Endothelial cell of umbilical vein (primary cell): Measurements from ENCODE around the gene SEMA4D. TPM values are rescaled to one million over a fixed set of nuclear protein-coding genes. Genes with fewer than 3 reads are reported as not detected.

Experiments
- BruUV-seq: library from RNA; stranded (reverse); fragments of 400-500 nt; replicated peaks from 2 replicates; lab custom pipeline; 2021; lab: Mats Ljungman, UMichigan
- CTCF ChIA-PET: fragments of 300-600, 350-600 bp; sonication (Branson Sonifier 250); formaldehyde crosslinking; loops from one replicate; lab custom pipeline; 2021; ENCODE audit warnings: antibody characterized with exemption, inconsistent platforms; lab: Charles Lee
- POLR2A ChIA-PET: fragments of 300-600, 350-600 bp; sonication (Branson Sonifier 250); formaldehyde crosslinking; loops from one replicate; lab custom pipeline; 2021; ENCODE audit warnings: antibody characterized with exemption, inconsistent platforms; lab: Charles Lee
- DNase-seq: peaks from one replicate; pipeline ENCODE4 v3.0.0-alpha.2; 2011; ENCODE audit warnings: low read depth, low spot score
- FAIRE-seq: peaks from 2 replicates; lab custom pipeline; 2011; peaks lifted over from hg19 to GRCh38; lab: Jason Lieb, UNC
- H2AFZ ChIP-seq: 2 replicates; pipeline ENCODE4 v1.6.0; 2012; ENCODE audit warnings: low read depth, low read length, control low read depth, inconsistent platforms
- H3K27ac ChIP-seq: 2 replicates; pipeline ENCODE4 v1.5.1; 2011; ENCODE audit warnings: low read depth, mild to moderate bottlenecking, control low read depth, low read length, moderate library complexity; ENCODE audit not compliant: insufficient read depth
- H3K27me3 ChIP-seq, 2 experiments: 2 replicates each; pipeline versions ENCODE4 v1.6.0 to v1.6.1; 2011; ENCODE audit warnings: low read length in 2 of 2, mixed read lengths in 1 of 2; ENCODE audit not compliant: control insufficient read depth in 2 of 2, insufficient read depth in 2 of 2
- H3K36me3 ChIP-seq, 2 experiments: 2 replicates in 1 of 2; 3 replicates in 1 of 2; pipeline ENCODE4 v1.5.1; 2011; ENCODE audit warnings: low read length in 2 of 2, mild to moderate bottlenecking in 1 of 2, moderate library complexity in 1 of 2; ENCODE audit not compliant: control insufficient read depth in 2 of 2, insufficient read depth in 2 of 2; ENCODE audit errors: extremely low read depth in 1 of 2
- H3K4me1 ChIP-seq: 3 replicates; pipeline ENCODE4 v1.5.1; 2011; ENCODE audit warnings: mild to moderate bottlenecking, low read length; ENCODE audit not compliant: control insufficient read depth, insufficient read depth; ENCODE audit errors: extremely low read depth
- H3K4me2 ChIP-seq: 2 replicates; pipeline ENCODE4 v1.6.1; 2011; ENCODE audit warnings: low read length, control low read depth, mixed read lengths; ENCODE audit not compliant: insufficient read depth
- H3K4me3 ChIP-seq, 3 experiments: fragments of 200-600 bp in 1 of 3; sonication (generic), shearing (Covaris generic) in 1 of 3; replicated peaks in 1 of 3; 2 replicates each; pipeline ENCODE4 v1.5.1; 2011 to 2016; ENCODE audit warnings: control low read depth in 3 of 3, low read length in 3 of 3, mild to moderate bottlenecking in 2 of 3, inconsistent platforms in 1 of 3, low read depth in 1 of 3, moderate library complexity in 1 of 3; ENCODE audit not compliant: insufficient read depth in 1 of 3
- H3K79me2 ChIP-seq: 2 replicates; pipeline ENCODE4 v1.6.0; 2012; ENCODE audit warnings: low read length, inconsistent platforms; ENCODE audit not compliant: control insufficient read depth, insufficient read depth
- H3K9ac ChIP-seq: replicated peaks from 2 replicates; pipeline ENCODE3; 2011; ENCODE audit warnings: low read length, control low read depth; ENCODE audit not compliant: insufficient read depth; ENCODE audit errors: extremely low read depth
- H3K9me1 ChIP-seq: replicated peaks from 3 replicates; pipeline ENCODE4 v1.6.0; 2011; ENCODE audit warnings: mild to moderate bottlenecking, low read length; ENCODE audit not compliant: control insufficient read depth, insufficient read depth; ENCODE audit errors: extremely low read depth
- H3K9me3 ChIP-seq: replicated peaks from 2 replicates; pipeline ENCODE4 v1.5.1; 2012; ENCODE audit warnings: low read length, inconsistent platforms; ENCODE audit not compliant: control insufficient read depth, insufficient read depth
- H4K20me1 ChIP-seq: replicated peaks from 2 replicates; pipeline ENCODE3; 2011; ENCODE audit warnings: mild to moderate bottlenecking, low read length; ENCODE audit not compliant: control insufficient read depth, insufficient read depth; ENCODE audit errors: extremely low read depth
- EZH2 ChIP-seq: IDR thresholded peaks from 2 replicates; pipeline ENCODE4 v1.6.1; 2012; ENCODE audit warnings: borderline replicate concordance, low read depth, mild to moderate bottlenecking, moderate library complexity, low read length, inconsistent platforms; ENCODE audit not compliant: severe bottlenecking
- FOS ChIP-seq: IDR thresholded peaks from 2 replicates; pipeline ENCODE4 v1.6.1; 2011; ENCODE audit warnings: mild to moderate bottlenecking, low read length, moderate library complexity, borderline replicate concordance; ENCODE audit not compliant: insufficient read depth
- GATA2 ChIP-seq: IDR thresholded peaks from 2 replicates; pipeline ENCODE4 v1.7.0; 2011; ENCODE audit warnings: low read depth, mild to moderate bottlenecking, moderate library complexity, mixed read lengths, low read length; ENCODE audit not compliant: insufficient read length, insufficient read depth
- JUN ChIP-seq: IDR thresholded peaks from 2 replicates; pipeline ENCODE4 v1.6.1; 2011; ENCODE audit warnings: borderline replicate concordance, low read depth; ENCODE audit not compliant: insufficient read length, insufficient read depth
- MYC ChIP-seq: IDR thresholded peaks from one replicate; pipeline ENCODE4 v1.6.1; 2011; ENCODE audit warnings: mild to moderate bottlenecking, low read depth, low read length
- POLR2A ChIP-seq: IDR thresholded peaks from 2 replicates; pipeline ENCODE4 v1.6.1; 2012; ENCODE audit warnings: low read depth, mild to moderate bottlenecking, control low read depth, low read length
- POLR2AphosphoS5 ChIP-seq: IDR thresholded peaks from 2 replicates; pipeline ENCODE4 v1.6.1; 2012; ENCODE audit warnings: low read depth, mild to moderate bottlenecking, control low read depth, low read length, moderate library complexity; ENCODE audit not compliant: insufficient read depth
- dilution Hi-C: fragments of 300-500 bp; cut with MboI; formaldehyde crosslinking; loops from one replicate; pipeline ENCODE4 v1.15.0; 2019; ENCODE audit warnings: low sequenced_read_pairs; ENCODE audit not compliant: extremely low pct_ligation_motif_present
- intact Hi-C: fragments of 100-400 bp; cut with micrococcal nuclease; formaldehyde crosslinking; loops from one replicate; pipeline ENCODE4 v1.10.0; 2022
- polyA plus RNA-seq, 4 experiments: library from polyadenylated mRNA; depleted of rRNA in 3 of 4; stranded (reverse) in 3 of 4; unstranded in 1 of 4; fragments of >200 nt; gene quantifications; 2 replicates each; pipeline versions ENCODE4 v1.2.1 to v1.2.3, GENCODE V29; 2011 to 2012; ENCODE audit warnings: missing spikeins in 1 of 4
- total RNA-seq: library from RNA; stranded (reverse); gene quantifications from 2 replicates; pipeline ENCODE4 v1.2.3, GENCODE V29; 2021
- TF ChIP-seq, protein P1 (sequence below): IDR thresholded peaks from 2 replicates; pipeline ENCODE4 v1.6.1; 2011; ENCODE audit not compliant: insufficient read depth, insufficient read length
- TF ChIP-seq, protein P2 (sequence below), 2 donors: IDR thresholded peaks; 1 replicate in 1 of 2; 2 replicates in 1 of 2; pipeline ENCODE4 v1.5.1; 2011; ENCODE audit warnings: low read length in 2 of 2, mild to moderate bottlenecking in 2 of 2, moderate library complexity in 2 of 2, control low read depth in 1 of 2, inconsistent platforms in 1 of 2, low read depth in 1 of 2; ENCODE audit not compliant: insufficient read depth in 1 of 2; ENCODE audit errors: extremely low read depth in 1 of 2

The SEMA4D gene
- total and polyA plus RNA-seq, 2 donors (not counting 3 experiments of a cell fraction or from before 2014, with no cell fraction given), result 3.9 to 15.7 TPM

DNA sequence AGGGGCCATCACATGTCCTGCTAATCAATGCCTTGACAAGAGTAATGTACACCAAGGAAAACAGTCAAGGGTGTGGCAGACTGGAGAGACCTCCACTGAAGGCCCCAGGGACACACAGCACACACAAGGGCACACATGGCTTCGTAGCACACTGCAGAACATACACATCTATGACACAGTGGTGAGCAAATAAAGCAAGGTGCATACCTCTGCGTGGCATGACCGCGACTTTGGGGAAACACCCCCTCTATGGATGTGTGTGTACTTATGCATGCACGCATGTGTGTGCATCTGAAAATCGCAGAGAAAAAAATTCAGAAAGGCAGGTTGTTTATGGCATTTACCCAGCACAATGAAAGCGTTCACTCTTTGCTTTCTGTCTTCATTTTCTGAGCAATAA, 20.5 kb downstream of the SEMA4D start:
- intact Hi-C loops, result loop anchor here (1.0 to 10.0 kb wide), 4 partner anchors 21 to 293 kb away; partner anchors contain the start of genes SECISBP2 and SEMA4D

More for the DNA sequence above, 20.5 kb downstream of the SEMA4D start:
- H3K4me1 ChIP-seq, result peaks cover 25% of the 10 kb centered on the region
- ChIA-PET POLR2A (no interaction called here), CTCF (interaction anchor here (1.0 to 1.1 kb wide), 4 partner anchors 11 to 73 kb away, joined by 3 to 6 read pairs (median 4); no protein-coding TSS in a partner anchor)
- H3K4me2 ChIP-seq, result peak overlapping the region; percentile 70
- H4K20me1 ChIP-seq, result no peaks in the 10 kb centered on the region
- no peak for FAIRE-seq
- H3K9me3 ChIP-seq, result no peaks in the 10 kb centered on the region
- dilution Hi-C loops, result no loop called here
- H3K27ac ChIP-seq, result peak overlapping the region; percentile 74
- no peak for DNase-seq
- H3K36me3 ChIP-seq, result no peaks in the 10 kb centered on the region
- H3K9me1 ChIP-seq, result no peaks in the 10 kb centered on the region
- TF ChIP-seq EZH2, result no peak
- no peak for TF ChIP-seq JUN
- TF ChIP-seq GATA2, result no peak
- TF ChIP-seq POLR2AphosphoS5, result no peak
- no peak for TF ChIP-seq FOS
- TF ChIP-seq, protein P1, sequence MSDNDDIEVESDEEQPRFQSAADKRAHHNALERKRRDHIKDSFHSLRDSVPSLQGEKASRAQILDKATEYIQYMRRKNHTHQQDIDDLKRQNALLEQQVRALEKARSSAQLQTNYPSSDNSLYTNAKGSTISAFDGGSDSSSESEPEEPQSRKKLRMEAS, result no peak
- TF ChIP-seq MYC, result no peak
- TF ChIP-seq, protein P2, sequence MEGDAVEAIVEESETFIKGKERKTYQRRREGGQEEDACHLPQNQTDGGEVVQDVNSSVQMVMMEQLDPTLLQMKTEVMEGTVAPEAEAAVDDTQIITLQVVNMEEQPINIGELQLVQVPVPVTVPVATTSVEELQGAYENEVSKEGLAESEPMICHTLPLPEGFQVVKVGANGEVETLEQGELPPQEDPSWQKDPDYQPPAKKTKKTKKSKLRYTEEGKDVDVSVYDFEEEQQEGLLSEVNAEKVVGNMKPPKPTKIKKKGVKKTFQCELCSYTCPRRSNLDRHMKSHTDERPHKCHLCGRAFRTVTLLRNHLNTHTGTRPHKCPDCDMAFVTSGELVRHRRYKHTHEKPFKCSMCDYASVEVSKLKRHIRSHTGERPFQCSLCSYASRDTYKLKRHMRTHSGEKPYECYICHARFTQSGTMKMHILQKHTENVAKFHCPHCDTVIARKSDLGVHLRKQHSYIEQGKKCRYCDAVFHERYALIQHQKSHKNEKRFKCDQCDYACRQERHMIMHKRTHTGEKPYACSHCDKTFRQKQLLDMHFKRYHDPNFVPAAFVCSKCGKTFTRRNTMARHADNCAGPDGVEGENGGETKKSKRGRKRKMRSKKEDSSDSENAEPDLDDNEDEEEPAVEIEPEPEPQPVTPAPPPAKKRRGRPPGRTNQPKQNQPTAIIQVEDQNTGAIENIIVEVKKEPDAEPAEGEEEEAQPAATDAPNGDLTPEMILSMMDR (IDR thresholded peaks at IDR 0.05; ENCODE audit: extremely low read depth in 1 of 2, insufficient read depth in 1 of 2, low read depth in 1 of 2, low read length in 2 of 2), result no peak
- TF ChIP-seq POLR2A, result no peak
- peak overlapping the region; percentile 5 for H3K9ac ChIP-seq
- H3K27me3 ChIP-seq, result no peaks in the 10 kb centered on the region
- BruUV-seq, result no TSS peak
- H3K4me3 ChIP-seq, result peak overlapping the region in 1 of 3 experiments; percentile 14
- peak overlapping the region; percentile 4 for H2AFZ ChIP-seq
- peaks cover 3% of the 10 kb centered on the region for H3K79me2 ChIP-seq
